Osteocyte (in vitro differentiated cells): ENCODE measurements around the gene LAPTM4A. TPM values are rescaled to one million over a fixed set of nuclear protein-coding genes. Genes with fewer than 3 reads are reported as not detected.
A peak's percentile ranks its signal among the peaks of the same experiment; 100 is the strongest.

Experiments used
- DNase-seq: peaks from one replicate; pipeline ENCODE4 v3.0.0; 2021; ENCODE audit warnings: mixed read lengths; ENCODE audit not compliant: unreplicated experiment; ENCODE audit errors: extremely low spot score
- H3K27ac Mint-ChIP-seq: one replicate; pipeline ENCODE4 v1.8.0; 2021; ENCODE audit warnings: mild to moderate bottlenecking, mixed read lengths; ENCODE audit not compliant: unreplicated experiment
- H3K27me3 Mint-ChIP-seq: one replicate; pipeline ENCODE4 v1.8.0; 2021; ENCODE audit warnings: mixed read lengths; ENCODE audit not compliant: unreplicated experiment
- H3K36me3 Mint-ChIP-seq: one replicate; pipeline ENCODE4 v1.8.0; 2021; ENCODE audit warnings: mixed read lengths; ENCODE audit not compliant: unreplicated experiment
- H3K4me1 Mint-ChIP-seq: one replicate; pipeline ENCODE4 v1.8.0; 2021; ENCODE audit warnings: mixed read lengths; ENCODE audit not compliant: unreplicated experiment
- H3K4me3 Mint-ChIP-seq: one replicate; pipeline ENCODE4 v1.8.0; 2021; ENCODE audit warnings: mild to moderate bottlenecking, moderate library complexity, mixed read lengths; ENCODE audit not compliant: unreplicated experiment
- H3K9me3 Mint-ChIP-seq: one replicate; pipeline ENCODE4 v1.8.0; 2021; ENCODE audit warnings: mixed read lengths; ENCODE audit not compliant: unreplicated experiment
- CTCF ChIP-seq: fragments of 200-600 bp; sonication (generic); IDR thresholded peaks from 2 replicates; pipeline ENCODE4 v1.5.0; 2021; ENCODE audit warnings: antibody characterized with exemption, mild to moderate bottlenecking, moderate library complexity
- total RNA-seq: library from RNA; stranded (reverse); gene quantifications from 2 replicates; pipeline ENCODE4 v1.2.1, GENCODE V29; 2021

Gene LAPTM4A
- total RNA-seq, 1 donor from 2014 or later, result 560 TPM

GRCh38 chr2:20067992-20068584 lies 16.7 kb upstream of the LAPTM4A start:
- H3K4me3 Mint-ChIP-seq, result peak overlapping the region; percentile 4
- peaks cover 12% of the 10 kb centered on the region for H3K36me3 Mint-ChIP-seq
- TF ChIP-seq CTCF, result no peak
- no peaks in the 10 kb centered on the region for H3K27me3 Mint-ChIP-seq
- peak overlapping the region; percentile 89 for H3K27ac Mint-ChIP-seq
- no peak for DNase-seq
- peaks cover 14% of the 10 kb centered on the region for H3K9me3 Mint-ChIP-seq
- H3K4me1 Mint-ChIP-seq, result peaks cover 74% of the 10 kb centered on the region

- peak overlapping the region; percentile 20 for H3K4me3 Mint-ChIP-seq
- no peaks in the 10 kb centered on the region for H3K27me3 Mint-ChIP-seq
- peak; percentile 90 for DNase-seq
- peaks cover 16% of the 10 kb centered on the region for H3K9me3 Mint-ChIP-seq
- H3K27ac Mint-ChIP-seq, result peak overlapping the region; percentile 85
- peaks cover 14% of the 10 kb centered on the region for H3K36me3 Mint-ChIP-seq
- no peak for TF ChIP-seq CTCF
- peaks cover 74% of the 10 kb centered on the region for H3K4me1 Mint-ChIP-seq
These were observed 14.6 kb upstream of the LAPTM4A start for GRCh38 chr2:20065885-20066602.

- TF ChIP-seq CTCF, result no peak
- Mint-ChIP-seq H3K9me3 (peaks cover 16% of the 10 kb centered on the region), H3K36me3 (peaks cover 14% of the 10 kb centered on the region), H3K4me3 (no peak overlapping the region), H3K4me1 (peaks cover 66% of the 10 kb centered on the region), H3K27ac (peak overlapping the region; percentile 72), H3K27me3 (no peaks in the 10 kb centered on the region)
- DNase-seq, result no peak
These were observed 13.4 kb upstream of the LAPTM4A start for GRCh38 chr2:20064841-20065240.

- TF ChIP-seq CTCF, result no peak
- H3K4me3 Mint-ChIP-seq, result no peak overlapping the region
- H3K4me1 Mint-ChIP-seq, result peaks cover 65% of the 10 kb centered on the region
- H3K27me3 Mint-ChIP-seq, result no peaks in the 10 kb centered on the region
- H3K36me3 Mint-ChIP-seq, result peaks cover 14% of the 10 kb centered on the region
- DNase-seq, result no peak
- H3K27ac Mint-ChIP-seq, result peak overlapping the region; percentile 72
- H3K9me3 Mint-ChIP-seq, result peaks cover 16% of the 10 kb centered on the region
These were observed 13.0 kb upstream of the LAPTM4A start for GRCh38 chr2:20064421-20064820.
